Stomach (tissue), 9 donors: ENCODE measurements around the gene CBR3. TPM values are rescaled to one million over a fixed set of nuclear protein-coding genes. Genes with fewer than 3 reads are reported as not detected.

Source experiments
- DNase-seq, 2 donors: peaks; one replicate each; pipeline versions ENCODE4 v3.0.0 to v3.0.0-alpha.2; 2013 to 2019
- H3K27ac ChIP-seq, 5 donors: fragments of 200-600 bp in 4 of 5; sonication (generic) in 4 of 5; one replicate each; pipeline ENCODE4 v1.5.1; 2013 to 2019; ENCODE audit warnings: mild to moderate bottlenecking in 1 of 5, moderate library complexity in 1 of 5
- H3K27me3 ChIP-seq, 3 donors: fragments of 200-600 bp; sonication (generic); one replicate each; pipeline ENCODE4 v1.5.1; 2017 to 2019; ENCODE audit warnings: mixed run types in 1 of 3
- H3K36me3 ChIP-seq, 4 donors: fragments of 200-600 bp; sonication (generic); 1 replicate in 3 of 4; 2 replicates in 1 of 4; pipeline ENCODE4 v1.5.1; 2016 to 2019
- H3K4me1 ChIP-seq, 4 donors: fragments of 200-600 bp; sonication (generic); one replicate each; pipeline ENCODE4 v1.5.1; 2016 to 2019
- H3K4me3 ChIP-seq, 4 donors: fragments of 200-600 bp; sonication (generic) in 3 of 4; one replicate each; pipeline ENCODE4 v1.5.1; 2016 to 2019; ENCODE audit warnings: mild to moderate bottlenecking in 1 of 4
- H3K9me3 ChIP-seq, 4 donors: fragments of 200-600 bp; sonication (generic); one replicate each; pipeline ENCODE4 v1.5.1; 2016 to 2019
- EP300 ChIP-seq: sonication (generic); formaldehyde crosslinking; IDR thresholded peaks from one replicate; pipeline ENCODE4 v1.6.1; 2017; ENCODE audit warnings: antibody characterized with exemption
- POLR2A ChIP-seq, 4 donors: fragments of 450-650 bp; IDR thresholded peaks; one replicate each; pipeline ENCODE4 v1.6.1; 2016; ENCODE audit warnings: antibody characterized with exemption in 4 of 4, control low read depth in 2 of 4, mild to moderate bottlenecking in 1 of 4, moderate library complexity in 1 of 4
- POLR2AphosphoS5 ChIP-seq, 3 donors: sonication (generic); formaldehyde crosslinking; IDR thresholded peaks; one replicate each; pipeline ENCODE4 v1.6.1; 2016; ENCODE audit warnings: antibody characterized with exemption in 3 of 3
- WGBS, 5 donors: extraction: QIAGEN DNeasy Blood & Tissue Kit in 3 of 5; methylation state at CpG; one replicate each; pipeline versions ENCODE4 v1.1.5 to v1.1.7; 2013 to 2018; 5-methylcytosine and 5-hydroxymethylcytosine counted together
- intact Hi-C: fragments of 100-400 bp; cut with DNase I; formaldehyde crosslinking; loops from one replicate; pipeline ENCODE4 v1.15.1; 2023; ENCODE audit warnings: low total_unique reads
- polyA plus RNA-seq, 3 donors: library from polyadenylated mRNA; stranded (reverse); fragments of 200-250 nt; gene quantifications; one replicate each; pipeline ENCODE4 v1.2.3, GENCODE V29; 2013
- total RNA-seq, 5 donors: library from RNA; depleted of rRNA; stranded (reverse); fragments of >200 nt; gene quantifications; one replicate each; pipeline versions ENCODE4 v1.1.0 to v1.2.3, GENCODE V29; 2014 to 2016
- TF ChIP-seq, protein P1 (sequence below), 7 experiments: fragments of 450-650 bp in 4 of 7; fragments of 200-600 bp in 3 of 7; sonication (generic) in 3 of 7; IDR thresholded peaks; one replicate each; pipeline ENCODE4 v1.5.1; 2016 to 2019; ENCODE audit warnings: antibody characterized with exemption in 7 of 7, control low read depth in 2 of 7, mild to moderate bottlenecking in 1 of 7
- donor health status: healthy with polysubstance abuse.
- donor health status: Bipolar disorder and iron deficiency.
- donor health status: healthy.

Gene CBR3
- total and polyA plus RNA-seq, 8 donors, result 1.1 to 32.8 (median 5.5) TPM; not detected in 2

DNA sequence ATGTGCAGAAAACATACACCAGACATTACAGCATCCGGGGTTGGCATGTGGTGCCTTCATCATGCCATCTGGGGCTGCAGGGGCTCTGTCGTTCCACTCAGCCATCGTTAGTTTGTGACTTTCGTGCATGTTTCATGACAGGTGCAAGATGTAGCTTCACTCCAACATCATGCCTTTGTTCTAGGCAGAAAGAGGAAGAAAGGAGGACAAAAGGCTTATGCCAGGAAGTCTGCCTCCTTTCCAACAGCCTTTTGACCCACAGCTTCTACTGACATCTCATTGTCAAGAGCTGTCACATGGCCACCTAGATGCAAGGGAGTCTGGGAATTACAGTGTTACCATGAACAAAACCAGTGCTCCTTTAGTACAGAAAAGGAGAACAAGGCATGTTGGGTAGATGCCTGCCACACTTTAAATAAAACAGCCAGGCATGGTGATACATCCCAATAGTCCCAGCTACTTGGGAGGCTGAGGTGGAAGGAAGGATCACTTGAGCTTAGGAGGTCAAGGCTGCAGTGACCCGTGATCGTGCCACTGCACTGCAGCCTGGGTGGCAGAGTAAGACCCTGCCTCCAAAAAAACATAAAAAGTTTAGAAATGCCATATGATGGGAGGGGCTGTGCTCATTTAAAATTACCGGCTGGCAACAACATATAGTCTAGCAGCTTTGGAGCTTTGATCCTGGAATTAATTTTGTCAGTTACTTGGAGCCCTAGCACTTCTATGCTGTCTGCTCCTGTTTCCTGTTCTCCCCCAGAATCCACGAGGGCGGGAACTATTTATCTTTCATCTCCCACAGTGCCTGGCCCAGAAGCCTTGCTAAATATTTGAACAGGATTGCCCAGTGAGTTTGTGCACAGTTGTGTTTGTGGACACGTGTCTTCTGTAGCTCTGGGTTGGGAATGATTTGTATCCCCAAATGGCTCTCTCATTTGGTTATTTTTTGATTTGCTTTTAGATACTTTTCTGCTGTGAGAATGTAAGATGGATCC is 29.2 kb downstream of the CBR3 start:
- Histone ChIP-seq H3K4me3 (peak overlapping the region in 1 of 4 donors; percentile 13), H3K27me3 (no peaks in the 10 kb centered on the region), H3K27ac (peak overlapping the region; percentile 56 to 82 (median 76)), H3K9me3 (no peaks in the 10 kb centered on the region), H3K4me1 (peaks cover 21 to 71% (median 47%) of the 10 kb centered on the region in 4 donors), H3K36me3 (peaks cover 2 to 30% (median 24%) of the 10 kb centered on the region in 4 donors)
- 20 to 42% (median 32%) methylated on average over 10 of the region's 10 CpGs for WGBS, 5 donors
- peak; percentile 67 for DNase-seq
- TF ChIP-seq POLR2AphosphoS5 (IDR thresholded peaks at IDR 0.05), result peak in 2 of 3 donors; percentile 34 to 42
- TF ChIP-seq, protein P1, sequence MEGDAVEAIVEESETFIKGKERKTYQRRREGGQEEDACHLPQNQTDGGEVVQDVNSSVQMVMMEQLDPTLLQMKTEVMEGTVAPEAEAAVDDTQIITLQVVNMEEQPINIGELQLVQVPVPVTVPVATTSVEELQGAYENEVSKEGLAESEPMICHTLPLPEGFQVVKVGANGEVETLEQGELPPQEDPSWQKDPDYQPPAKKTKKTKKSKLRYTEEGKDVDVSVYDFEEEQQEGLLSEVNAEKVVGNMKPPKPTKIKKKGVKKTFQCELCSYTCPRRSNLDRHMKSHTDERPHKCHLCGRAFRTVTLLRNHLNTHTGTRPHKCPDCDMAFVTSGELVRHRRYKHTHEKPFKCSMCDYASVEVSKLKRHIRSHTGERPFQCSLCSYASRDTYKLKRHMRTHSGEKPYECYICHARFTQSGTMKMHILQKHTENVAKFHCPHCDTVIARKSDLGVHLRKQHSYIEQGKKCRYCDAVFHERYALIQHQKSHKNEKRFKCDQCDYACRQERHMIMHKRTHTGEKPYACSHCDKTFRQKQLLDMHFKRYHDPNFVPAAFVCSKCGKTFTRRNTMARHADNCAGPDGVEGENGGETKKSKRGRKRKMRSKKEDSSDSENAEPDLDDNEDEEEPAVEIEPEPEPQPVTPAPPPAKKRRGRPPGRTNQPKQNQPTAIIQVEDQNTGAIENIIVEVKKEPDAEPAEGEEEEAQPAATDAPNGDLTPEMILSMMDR (IDR thresholded peaks at IDR 0.05), result no peak
- intact Hi-C loops, result no loop called here

DNA sequence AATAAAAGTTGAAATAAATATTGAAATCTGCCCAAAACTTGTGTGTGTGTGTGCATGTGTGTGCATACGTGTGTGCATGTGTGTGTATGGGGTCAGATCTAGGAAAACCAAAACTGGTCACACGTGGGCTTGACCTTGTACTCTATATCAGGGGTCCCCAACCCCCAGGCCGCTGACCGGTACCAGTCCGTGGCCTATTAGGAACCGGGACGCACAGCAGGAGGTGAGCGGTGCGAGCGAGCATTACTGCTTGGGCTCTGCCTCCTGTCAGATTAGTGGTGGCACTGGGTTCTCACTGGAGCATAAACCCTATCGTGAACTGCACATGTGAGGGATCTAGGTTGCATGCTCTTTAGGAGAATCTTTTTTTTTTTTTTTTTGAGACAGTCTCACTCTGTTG is 30.5 kb downstream of the CBR3 start:
- H3K9me3 ChIP-seq, result no peaks in the 10 kb centered on the region
- no peak overlapping the region for H3K27ac ChIP-seq
- DNase-seq, result no peak
- no peak for TF ChIP-seq EP300
- TF ChIP-seq POLR2AphosphoS5 (IDR thresholded peaks at IDR 0.05), result no peak
- TF ChIP-seq, protein P1 (IDR thresholded peaks at IDR 0.05), result no peak
- TF ChIP-seq POLR2A (IDR thresholded peaks at IDR 0.05), result no peak
- H3K4me1 ChIP-seq, result peaks cover 21 to 59% (median 44%) of the 10 kb centered on the region in 4 donors
- H3K27me3 ChIP-seq, result no peaks in the 10 kb centered on the region
- peaks cover 6 to 44% (median 36%) of the 10 kb centered on the region in 4 donors for H3K36me3 ChIP-seq
- WGBS, 5 donors, result 86 to 97% (median 93%) methylated on average over 9 to 11 of the region's 11 CpGs
- no peak overlapping the region for H3K4me3 ChIP-seq
- intact Hi-C loops, result no loop called here

DNA sequence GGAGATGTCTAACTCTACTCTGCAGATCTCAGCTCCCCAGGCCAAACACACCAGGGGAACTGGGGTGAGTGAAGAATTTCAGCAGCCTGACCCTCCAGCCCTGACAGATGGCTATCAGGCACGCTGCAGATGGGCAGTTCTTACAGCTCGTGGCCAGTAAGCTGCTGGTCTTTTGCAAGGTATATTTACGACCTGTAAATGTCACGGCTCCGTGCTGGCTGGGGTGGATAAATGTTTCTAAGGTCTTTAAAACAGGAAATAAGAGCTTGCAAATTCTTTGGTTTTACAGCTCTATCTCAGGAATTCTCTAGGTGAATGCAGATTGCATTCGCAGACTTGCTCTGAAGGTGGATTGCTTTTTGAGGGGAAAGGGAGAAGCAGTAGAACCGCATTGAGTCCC is 31.8 kb downstream of the CBR3 start:
- DNase-seq, result no peak
- H3K9me3 ChIP-seq, result no peaks in the 10 kb centered on the region
- intact Hi-C loops, result no loop called here
- H3K27me3 ChIP-seq, result no peaks in the 10 kb centered on the region
- H3K4me1 ChIP-seq, result peaks cover 21 to 57% (median 41%) of the 10 kb centered on the region in 4 donors
- no peak overlapping the region for H3K4me3 ChIP-seq
- TF ChIP-seq POLR2AphosphoS5 (IDR thresholded peaks at IDR 0.05) (no peak), POLR2A (IDR thresholded peaks at IDR 0.05) (no peak), EP300 (no peak)
- TF ChIP-seq, protein P1 (IDR thresholded peaks at IDR 0.05), result no peak
- H3K36me3 ChIP-seq, result peaks cover 6 to 50% (median 46%) of the 10 kb centered on the region in 4 donors
- WGBS, 5 donors, result 36 to 63% (median 40%) methylated on average over 7 of the region's 7 CpGs
- H3K27ac ChIP-seq, result peak overlapping the region in 4 of 5 donors; percentile 13 to 36 (median 22)

DNA sequence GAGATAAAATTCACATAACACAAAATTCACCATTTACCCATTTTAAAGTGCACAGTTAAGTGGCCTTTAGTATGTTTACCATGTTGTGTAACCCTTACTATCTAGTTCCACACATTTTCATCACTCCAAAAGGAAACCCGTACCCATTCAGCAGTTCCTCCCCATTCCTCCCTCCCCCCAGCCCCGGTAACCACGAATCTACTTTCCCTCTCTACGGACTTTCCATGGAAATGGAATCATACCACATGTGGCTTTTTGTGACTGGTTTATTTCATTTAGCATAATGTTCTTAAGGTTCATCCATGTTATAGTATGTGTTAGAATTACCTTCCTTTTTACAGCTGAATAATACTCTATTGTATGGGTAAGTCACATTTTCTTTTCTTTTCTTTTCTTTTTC is 32.7 kb downstream of the CBR3 start:
- Histone ChIP-seq H3K27me3 (no peaks in the 10 kb centered on the region), H3K9me3 (no peaks in the 10 kb centered on the region), H3K4me1 (peaks cover 20 to 55% (median 34%) of the 10 kb centered on the region in 4 donors), H3K27ac (no peak overlapping the region), H3K36me3 (peaks cover 6 to 55% (median 46%) of the 10 kb centered on the region in 4 donors), H3K4me3 (no peak overlapping the region)
- no peak for DNase-seq
- WGBS, 5 donors, result 85 to 92% (median 90%) methylated on average over 4 of the region's 4 CpGs
- no peak for TF ChIP-seq POLR2AphosphoS5 (IDR thresholded peaks at IDR 0.05)
- TF ChIP-seq, protein P1 (IDR thresholded peaks at IDR 0.05), result no peak
- intact Hi-C loops, result no loop called here
